Sciatic nerve (tissue), 2 donors: ENCODE measurements around the gene TMOD2. TPM values are rescaled to one million over a fixed set of nuclear protein-coding genes. Genes with fewer than 3 reads are reported as not detected.
A peak's percentile ranks its signal among the peaks of the same experiment; 100 is the strongest.

Experiments
- ATAC-seq: fragments of 200-7000 bp; cut with Tn5 transposase; one replicate; pipeline ENCODE4 v1.9.1; 2020; ENCODE audit warnings: mild to moderate bottlenecking, moderate library complexity
- DNase-seq: peaks from one replicate; pipeline ENCODE4 v3.0.0-alpha.2; 2020; ENCODE audit warnings: low spot score
- intact Hi-C: fragments of 100-400 bp; cut with DNase I; formaldehyde crosslinking; loops from one replicate; pipeline ENCODE4 v1.14.2; 2022
- total RNA-seq: library from RNA; stranded (reverse); fragmentation: NEBNext Ultra II Directional; extraction: Animal tissue kit (Norgen Biotek cat#: 25700); gene quantifications from one replicate; pipeline ENCODE4 v1.2.1, GENCODE V29; 2021
- donor health status: DM: no; HTN: no; CAD: no.
- donor health status: DM: no; HTN: no; CAD: no.

The TMOD2 gene
- 148 TPM for total RNA-seq

DNA sequence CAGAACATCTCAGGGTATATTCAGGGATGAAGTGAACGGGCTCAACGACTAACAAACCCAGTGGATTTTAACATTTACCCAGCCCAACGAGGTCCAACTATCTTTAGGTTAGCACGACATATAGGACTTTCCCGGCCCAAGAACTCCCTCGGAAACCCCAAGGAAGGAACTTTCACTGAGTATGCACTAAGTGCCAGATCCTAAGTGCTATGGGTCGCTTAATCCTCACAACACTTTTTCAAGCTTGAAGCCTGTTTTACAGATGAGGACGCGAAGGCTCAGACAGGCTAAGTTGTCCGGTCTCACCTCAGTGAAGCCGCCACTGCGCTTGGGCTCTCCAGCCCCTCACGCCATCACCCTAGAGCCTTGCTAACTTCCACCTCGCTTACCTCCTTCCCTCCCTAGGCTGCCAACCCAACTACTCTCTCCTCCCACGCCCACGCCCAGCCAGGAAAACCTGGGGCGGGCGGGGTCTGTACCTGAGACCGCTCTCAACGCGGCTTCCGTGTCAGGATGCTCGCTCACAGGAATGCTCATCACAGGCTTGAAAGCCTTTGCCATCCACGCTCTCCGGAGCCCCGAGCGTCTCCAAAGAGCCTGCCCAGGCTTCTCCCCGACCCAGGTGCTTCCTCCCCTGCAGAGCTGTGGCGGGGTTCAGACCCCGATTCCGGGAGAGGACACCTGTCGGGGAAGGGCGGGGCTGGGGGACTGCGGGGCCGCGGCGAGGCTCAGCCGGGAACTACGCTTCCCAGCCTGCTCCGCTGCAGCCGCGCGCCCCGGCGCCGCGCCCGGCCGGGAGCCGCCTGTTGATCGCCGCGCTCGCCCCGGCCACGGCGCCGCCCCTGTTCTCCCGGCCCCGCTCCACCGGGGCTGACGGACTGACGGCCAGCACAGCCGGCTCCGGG, at the start of gene TMOD2:
Gene TMOD2 (plus strand): TSS at position 806 of the 905 bp plus-strand sequence. CDS start 14,845 bp downstream, outside the sequence.
- intact Hi-C loops, result no loop called here
- ATAC-seq (peak; percentile 89), DNase-seq (peak; percentile 71)

DNA sequence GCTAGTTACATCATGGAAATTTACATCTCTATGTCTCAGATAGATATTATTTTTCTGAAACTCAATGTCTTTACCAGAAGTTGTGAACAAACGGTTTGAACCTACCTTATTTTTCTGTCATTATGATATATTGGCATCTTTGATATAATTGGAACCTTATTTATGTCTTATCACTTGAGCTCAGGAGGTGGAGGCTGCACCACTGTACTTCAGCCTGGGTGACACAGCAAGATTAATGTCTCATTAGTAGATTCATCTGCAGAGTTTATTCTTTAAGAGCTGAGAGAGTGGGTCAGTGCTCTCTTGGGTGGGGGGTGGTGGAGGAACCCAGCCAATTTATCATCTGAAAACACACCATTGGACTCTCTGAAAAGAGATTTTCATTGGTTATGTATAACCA, 48.7 kb upstream of the TMOD2 start:
- intact Hi-C loops, result no loop called here
- ATAC-seq (no peak), DNase-seq (no peak)

DNA sequence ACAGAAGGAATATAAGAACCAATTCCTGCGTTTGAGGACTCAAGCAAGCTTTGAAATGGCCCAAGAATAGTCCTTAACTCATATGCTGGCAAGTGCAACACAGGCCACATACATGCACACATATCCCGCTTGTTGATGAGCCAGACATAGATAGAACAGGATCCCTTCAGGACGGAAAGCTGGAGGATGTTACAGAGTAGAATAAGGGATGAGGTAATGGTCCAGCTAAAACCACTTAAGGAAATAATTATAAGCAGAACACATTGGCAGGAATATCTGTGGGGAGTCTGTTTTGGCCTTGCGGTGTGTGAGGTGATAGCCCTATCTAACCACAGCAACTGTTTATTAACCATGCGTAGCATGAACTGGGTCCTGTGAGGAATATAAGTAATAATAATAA, 45.1 kb upstream of the TMOD2 start:
- ATAC-seq, result peak; percentile 88
- no peak for DNase-seq
- intact Hi-C loops, result no loop called here

DNA sequence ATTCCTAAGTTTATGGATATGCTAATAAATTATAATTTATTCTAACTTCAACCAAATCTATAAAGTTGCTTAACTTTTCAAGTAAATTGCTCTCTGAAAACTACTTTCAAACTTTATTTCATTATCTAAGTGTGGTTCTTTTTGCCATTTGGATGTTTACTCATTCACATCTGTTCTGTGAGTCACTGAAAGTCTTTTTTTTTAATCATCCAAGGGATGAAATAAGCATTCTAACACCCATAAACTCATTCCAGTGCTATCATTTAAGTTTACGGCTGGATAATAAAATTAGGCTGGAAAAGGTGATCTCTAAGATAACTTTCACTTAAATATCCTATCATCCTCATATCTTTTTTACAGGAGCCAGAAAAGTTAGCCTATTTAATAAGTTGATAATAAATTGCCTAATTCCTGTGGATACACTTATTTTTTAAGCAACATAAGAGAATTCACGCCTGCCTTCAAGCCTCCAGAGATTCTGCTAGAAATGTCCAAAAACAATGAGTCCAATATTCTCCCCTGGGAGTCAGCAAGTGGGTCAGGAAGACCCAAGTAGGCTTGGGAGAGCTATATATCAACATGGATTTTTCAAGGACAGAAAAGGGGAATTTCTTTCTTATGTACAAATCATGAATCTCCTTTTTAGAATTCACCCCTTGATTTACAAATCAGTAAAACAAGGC, 44.3 kb upstream of the TMOD2 start:
- no peak for ATAC-seq
- DNase-seq, result no peak
- intact Hi-C loops, result no loop called here

DNA sequence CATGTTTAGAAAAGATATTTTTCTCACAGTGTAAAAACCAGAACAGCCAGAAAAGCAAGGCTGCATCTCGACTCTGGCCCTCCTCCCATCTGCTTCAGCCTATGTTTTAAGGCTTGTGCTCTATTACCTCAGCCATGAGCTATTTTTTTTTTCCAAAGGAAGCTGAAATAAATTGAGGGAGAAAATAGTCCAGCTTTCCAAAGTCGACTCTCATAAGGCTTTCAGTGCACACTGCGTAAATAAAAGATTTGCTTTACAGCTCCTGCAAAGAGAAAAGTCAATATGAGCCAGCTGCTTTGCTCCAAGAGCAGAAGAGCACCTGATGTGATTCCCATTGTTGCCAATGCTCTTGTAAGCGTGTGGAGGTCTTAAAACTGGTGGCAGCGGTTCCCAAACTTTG, 43.4 kb upstream of the TMOD2 start:
- ATAC-seq (peak; percentile 77), DNase-seq (no peak)
- intact Hi-C loops, result no loop called here

DNA sequence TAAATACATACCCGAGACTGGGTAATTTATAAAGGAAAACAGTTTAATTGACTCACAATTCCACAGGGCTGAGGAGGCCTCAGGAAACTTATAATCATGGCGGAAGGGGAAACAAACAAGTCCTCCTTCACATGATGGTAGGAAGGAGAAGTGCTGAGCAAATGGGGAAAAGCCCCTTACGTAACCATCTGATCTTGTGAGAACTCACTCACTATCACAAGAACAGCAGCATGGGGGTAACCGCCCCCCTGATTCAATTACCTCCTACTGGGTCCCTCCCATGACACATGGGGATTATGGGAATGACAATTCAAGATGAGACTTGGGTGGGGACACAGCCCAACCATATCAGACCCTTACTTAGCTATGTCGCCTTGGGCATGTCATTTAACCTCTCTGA, 42.4 kb upstream of the TMOD2 start:
- intact Hi-C loops, result no loop called here
- no peak for ATAC-seq
- no peak for DNase-seq

DNA sequence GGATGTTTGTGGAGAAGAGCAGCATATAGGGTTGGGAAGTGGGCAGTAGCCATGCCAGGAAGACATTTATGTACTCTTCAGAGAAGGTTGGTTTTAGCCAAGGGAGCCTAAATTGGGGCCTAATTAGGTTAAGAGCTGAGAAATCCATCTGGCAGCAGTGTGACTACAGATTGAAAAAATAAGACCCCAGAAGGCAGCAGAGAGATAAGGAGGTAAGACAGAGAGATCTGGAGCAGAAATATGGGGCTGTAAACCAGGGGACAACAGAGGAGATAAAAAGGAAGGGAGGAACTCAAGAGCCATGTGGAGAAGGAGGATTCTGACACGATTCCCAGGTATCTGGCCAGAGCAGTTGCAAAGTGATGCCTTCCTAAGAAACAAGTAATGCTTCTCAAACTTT, 37.2 kb upstream of the TMOD2 start:
- DNase-seq, result no peak
- no peak for ATAC-seq
- intact Hi-C loops, result no loop called here

DNA sequence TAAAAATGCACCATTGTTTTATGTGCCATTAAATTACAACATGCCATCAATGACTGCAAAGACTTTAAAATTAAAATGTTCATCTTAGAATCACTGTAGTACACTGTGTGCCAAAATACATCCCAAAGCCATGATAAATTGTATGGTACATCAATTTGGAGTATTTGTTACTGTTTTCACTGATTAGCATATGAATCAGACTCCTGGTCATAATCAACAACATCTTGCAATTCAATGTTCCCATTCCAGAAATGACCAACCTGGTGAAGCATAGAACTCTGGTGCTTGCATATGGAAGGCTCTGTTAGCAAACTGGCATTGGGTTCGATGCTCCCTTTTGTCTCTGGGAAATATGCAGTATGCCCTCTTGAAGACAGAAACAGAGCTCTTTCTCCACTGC, 36.5 kb upstream of the TMOD2 start:
- intact Hi-C loops, result no loop called here
- DNase-seq (no peak), ATAC-seq (no peak)

DNA sequence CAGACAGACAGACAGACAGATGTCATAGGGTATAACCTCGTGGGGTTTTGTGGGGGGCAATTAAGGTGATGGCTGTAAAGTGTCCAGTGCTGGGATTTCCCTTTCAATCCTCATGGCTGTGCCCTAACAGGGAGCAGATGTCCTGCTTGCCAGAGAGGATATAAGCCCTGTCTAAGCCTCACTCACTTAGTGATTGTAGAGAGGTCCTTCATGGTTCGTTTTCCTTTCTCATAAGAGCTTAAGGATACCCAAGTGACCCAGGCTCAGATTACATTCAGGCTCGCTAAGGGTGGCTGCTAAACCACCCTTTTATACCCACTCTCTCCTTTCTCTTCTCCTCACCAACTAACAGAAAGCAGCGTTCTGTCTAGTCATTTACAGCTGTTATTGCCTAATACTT, 33.2 kb upstream of the TMOD2 start:
- ATAC-seq (no peak), DNase-seq (no peak)
- intact Hi-C loops, result no loop called here

DNA sequence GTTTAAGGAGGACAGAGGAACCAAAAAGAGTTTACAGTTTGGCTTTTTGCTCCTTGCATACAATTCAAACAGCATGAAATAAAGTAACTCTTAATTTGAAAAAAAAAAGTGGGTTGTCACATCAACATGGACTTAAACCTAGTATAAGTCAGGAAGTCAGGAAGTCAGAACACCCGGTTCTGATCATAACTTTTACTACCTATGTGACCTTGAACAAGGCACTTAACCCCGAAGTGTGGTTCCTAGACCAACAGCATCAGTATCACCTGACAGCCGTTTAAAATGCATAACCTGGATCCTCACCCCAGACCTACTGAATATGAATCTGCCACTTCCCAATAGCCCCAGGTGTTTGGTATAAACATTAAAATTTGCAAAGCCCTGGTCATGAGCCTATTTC, 32.7 kb upstream of the TMOD2 start:
- ATAC-seq, result no peak

DNA sequence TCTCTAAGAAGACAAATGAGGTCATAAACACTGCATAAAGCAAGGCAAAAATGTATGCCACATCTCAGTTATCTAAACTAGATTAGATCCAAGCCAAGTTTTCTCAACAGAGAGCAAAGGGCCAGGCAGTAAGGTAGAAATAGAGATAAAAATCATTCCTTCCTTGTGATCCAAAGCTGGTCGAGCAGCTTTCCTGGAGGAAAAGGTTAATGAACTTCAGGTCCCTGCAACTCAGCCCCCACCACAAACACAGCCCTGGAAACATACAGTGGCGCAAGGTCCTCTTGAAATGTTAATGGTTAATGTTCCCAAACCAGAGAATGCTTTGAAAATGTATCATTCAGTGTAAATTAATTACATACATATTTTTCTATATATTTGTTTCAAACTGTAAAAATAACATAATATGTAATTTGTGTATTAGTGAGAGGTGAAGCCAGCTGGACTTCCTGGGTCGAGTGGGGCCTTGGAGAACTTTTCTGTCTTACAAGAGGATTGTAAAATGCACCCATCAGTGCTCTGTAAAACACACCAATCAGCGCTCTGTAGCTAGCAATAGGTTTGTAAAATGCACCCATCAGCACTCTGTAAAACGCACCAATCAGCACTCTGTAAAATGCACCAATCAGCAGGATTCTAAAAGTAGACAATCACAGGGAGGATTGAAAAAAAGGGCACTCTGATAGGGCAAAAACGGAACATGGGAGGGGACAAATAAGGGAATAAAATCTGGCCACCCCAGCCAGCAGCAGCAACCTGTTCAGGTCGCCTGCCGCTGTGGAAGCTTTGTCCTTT, 31.0 kb upstream of the TMOD2 start:
- intact Hi-C loops, result no loop called here
- DNase-seq (no peak), ATAC-seq (no peak)

More for the DNA sequence above, 32.7 kb upstream of the TMOD2 start:
- no peak for DNase-seq
- intact Hi-C loops, result no loop called here

DNA sequence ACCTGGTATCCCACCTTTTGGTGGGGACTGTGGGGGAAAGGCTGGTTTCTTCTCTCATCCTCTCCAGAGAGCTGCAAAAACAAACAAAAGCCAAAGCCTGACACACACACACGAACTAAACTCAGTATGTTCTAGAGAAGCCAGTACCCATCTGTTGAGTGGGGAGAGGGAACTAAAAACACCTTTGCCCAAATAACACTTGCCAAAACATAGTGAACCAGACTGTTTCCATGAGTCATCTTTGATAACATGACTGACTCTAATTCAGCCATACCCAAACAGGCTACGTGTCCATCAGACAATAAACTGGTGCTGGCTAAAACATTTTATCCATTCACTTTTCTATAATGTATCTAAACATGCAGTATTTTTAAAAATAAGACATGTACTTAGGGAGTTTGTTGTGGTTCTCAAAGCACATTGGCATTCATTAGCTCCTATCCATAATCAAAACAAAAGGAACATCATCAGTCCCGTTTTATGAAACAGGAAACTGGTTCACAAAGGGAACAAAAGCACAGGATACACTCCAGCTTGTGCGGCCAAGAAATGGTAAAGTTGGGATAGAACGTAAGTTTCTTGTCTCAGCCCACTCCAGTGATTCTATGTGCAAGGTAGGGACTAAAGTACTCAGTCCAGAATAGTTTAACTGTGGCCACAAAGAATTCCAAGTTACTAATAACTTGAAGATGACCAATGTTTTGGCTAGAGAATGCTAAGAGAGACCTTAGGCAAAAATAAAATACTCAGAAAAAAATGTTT, 30.0 kb upstream of the TMOD2 start:
- DNase-seq (no peak), ATAC-seq (no peak)
- intact Hi-C loops, result no loop called here

DNA sequence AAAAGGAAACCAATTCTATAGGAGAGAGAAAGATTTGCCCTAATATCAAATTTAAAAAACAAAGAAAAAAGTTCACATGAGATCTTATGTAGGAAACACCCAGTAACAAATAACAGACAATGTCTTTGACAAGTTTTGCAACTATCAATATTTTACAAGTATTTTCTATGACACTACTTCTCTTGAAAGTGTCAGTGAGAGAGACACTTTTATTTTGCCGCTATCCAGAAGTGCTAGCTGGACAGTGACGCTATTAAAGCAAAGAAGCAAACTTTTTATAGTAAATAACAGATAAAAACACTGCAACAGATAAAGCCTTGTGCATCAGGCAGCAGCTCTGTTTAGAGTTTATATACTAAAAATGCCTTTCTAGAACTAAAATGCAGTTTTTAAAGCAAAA, 27.2 kb upstream of the TMOD2 start:
- intact Hi-C loops, result no loop called here
- ATAC-seq (no peak), DNase-seq (no peak)

DNA sequence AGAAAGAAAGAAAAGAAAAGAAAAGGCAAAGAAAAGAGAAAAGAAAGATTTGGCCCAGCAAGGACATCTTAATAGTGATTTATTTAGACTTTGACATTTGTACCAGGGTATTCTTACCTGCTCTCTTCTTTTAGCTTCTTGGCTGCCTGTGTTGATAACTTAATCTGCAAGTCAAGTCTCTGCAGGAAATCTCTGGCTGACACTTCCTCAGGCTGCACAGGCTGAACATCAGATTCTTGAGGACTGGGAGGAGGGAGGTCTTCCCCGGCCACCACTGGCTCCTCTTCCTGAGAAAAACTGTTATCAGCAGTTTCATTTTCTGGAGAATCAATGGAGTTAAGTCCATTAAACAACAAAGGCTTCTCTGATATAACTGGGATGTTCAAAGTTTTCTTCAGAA, 26.7 kb upstream of the TMOD2 start:
- intact Hi-C loops, result no loop called here

DNA sequence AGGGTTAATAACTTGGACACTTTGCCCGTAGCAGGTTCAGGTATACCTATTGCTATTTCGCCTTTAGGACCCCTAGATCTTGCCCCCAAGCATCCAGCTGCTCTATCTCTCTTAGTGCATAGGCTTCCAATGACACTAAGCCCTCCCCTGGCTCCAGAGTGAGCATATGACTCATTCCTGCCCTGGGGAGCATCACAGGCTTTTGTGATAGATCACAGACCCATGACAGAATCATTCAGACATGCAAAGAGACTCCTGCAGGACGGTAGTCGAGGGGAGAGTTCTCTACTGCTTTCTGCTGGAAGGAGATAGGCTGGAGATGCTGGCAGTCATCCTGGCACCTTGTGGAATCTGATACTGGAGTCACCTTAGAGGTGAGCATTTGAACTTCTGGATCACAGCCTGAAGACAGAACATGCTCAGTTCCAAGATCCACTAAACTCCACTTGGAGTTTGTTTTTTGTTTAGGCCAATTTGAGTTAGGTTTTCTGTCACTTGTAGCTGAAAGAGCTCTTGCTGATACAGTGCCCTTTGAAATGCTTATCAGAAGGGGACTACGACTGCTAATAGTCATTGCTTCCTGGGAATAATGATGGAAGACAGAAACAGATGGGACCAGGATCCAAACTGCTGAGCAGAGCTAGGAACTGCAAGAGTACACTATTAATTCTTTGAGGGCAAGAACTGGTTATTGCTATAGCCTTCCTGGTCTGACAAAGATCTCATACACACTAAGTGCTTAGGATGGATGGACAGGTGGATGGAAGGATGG, 24.9 kb upstream of the TMOD2 start:
- intact Hi-C loops, result no loop called here
- peak; percentile 85 for ATAC-seq
- no peak for DNase-seq

More for the DNA sequence above, 26.7 kb upstream of the TMOD2 start:
- DNase-seq, result no peak
- no peak for ATAC-seq

DNA sequence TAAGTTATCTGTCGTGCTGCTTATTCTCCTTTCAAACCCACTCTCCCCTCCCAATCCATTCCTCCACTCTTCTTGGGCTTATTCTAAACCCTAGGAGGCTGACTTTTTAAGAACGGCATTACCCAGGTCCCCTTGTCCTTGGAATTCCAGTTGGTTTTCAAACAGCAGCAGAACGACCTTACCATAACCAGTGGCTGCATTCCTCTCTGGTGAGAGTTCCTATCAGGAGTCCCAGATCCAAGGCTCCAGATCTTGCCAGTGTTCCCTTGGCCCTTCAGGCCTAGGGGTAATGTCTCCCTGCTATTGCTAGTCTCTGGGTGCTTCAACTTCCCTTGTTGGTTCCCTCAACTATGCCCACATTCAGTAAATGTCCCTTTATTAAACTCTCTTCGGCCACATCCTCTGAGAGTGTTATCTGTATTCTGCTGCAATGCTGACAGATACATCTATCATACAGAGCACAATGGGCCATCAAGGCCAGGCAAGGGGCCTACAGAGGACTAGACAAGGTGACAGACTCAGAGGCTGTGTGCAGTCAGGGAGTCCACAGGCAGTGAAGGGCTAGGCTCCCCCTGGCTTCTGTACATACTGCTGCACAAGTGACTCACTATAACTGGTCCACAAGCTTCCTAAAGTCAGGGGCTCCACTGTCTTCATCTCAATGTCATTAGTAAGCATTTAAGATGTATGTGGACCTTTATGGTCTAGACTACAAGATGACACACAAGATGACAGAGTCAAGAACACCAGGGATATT, 24.1 kb upstream of the TMOD2 start:
- intact Hi-C loops, result no loop called here
- ATAC-seq (no peak), DNase-seq (no peak)

DNA sequence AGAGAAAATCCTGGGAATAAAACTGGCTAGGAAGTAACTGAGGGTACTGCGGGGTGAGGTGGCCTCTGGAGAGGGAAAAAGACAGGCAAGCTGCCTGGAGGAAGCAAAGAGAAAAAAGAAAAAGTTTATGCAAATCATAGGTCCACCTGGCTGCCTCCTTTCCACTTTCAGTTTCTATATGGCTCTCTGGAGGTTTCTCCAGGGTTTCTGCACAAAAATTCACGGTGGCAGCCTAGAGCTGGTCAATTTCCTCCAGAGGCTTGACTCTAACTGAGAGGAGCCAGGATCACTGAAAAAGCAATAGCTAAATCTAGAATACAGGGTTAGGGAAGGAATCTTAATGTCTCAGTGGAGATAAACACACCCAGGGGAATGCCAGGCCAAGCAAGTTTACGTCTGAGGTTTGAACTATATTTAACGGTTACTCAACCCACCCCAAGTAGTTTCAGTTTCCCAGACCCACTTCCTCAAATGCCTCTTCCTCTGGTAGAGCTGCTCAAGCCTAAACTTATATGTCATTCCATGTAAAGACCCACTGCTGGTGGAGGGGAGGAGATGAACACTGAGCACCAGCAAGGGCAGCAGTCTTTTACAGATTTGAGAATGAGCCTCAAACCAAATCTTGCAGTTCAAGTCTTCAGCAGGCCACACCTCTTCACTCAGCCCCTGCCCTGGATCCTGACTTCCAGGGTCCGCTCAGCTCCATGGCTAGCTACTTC, 19.7 kb upstream of the TMOD2 start:
- intact Hi-C loops, result no loop called here
- no peak for DNase-seq

More for the DNA sequence above, 19.7 kb upstream of the TMOD2 start:
- ATAC-seq, result peak; percentile 81
